ENCODE data around the gene PMEPA1.

DNA sequence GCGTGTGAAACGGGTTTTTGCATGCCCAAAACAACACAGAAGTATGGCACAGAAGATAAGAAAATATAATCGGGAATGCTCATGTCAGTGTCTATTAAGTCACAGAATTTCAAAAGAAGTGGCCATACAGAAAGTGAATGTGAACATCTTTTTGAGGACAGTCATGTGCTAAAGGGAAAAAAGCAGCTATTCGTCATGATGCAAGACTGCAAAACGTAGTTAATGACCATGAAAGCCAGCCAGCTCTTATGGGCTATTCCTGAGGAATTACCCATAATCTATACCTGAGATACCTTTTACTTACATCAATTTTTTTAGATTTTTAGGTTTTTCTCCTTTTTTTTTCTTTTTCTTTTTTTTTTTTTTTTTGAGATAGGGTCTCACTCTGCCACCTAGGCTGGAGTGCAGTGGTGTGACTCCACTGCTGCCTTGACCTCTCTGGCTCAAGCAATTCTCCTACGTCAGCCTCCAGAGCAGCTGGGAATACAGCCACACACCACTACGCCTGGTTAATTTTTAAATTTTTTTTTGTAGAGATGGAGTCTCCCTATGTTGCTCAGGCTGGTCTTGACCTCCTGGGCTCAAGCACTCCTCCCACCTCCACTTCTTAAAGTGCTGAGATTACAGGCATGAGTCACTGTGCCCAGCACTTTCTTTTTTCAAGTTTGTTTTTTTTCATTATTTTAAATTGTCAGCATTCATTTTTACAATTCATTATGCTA, 71.5 kb downstream of the PMEPA1 start:
- TF ChIP-seq, protein P1, sequence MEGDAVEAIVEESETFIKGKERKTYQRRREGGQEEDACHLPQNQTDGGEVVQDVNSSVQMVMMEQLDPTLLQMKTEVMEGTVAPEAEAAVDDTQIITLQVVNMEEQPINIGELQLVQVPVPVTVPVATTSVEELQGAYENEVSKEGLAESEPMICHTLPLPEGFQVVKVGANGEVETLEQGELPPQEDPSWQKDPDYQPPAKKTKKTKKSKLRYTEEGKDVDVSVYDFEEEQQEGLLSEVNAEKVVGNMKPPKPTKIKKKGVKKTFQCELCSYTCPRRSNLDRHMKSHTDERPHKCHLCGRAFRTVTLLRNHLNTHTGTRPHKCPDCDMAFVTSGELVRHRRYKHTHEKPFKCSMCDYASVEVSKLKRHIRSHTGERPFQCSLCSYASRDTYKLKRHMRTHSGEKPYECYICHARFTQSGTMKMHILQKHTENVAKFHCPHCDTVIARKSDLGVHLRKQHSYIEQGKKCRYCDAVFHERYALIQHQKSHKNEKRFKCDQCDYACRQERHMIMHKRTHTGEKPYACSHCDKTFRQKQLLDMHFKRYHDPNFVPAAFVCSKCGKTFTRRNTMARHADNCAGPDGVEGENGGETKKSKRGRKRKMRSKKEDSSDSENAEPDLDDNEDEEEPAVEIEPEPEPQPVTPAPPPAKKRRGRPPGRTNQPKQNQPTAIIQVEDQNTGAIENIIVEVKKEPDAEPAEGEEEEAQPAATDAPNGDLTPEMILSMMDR (IDR thresholded peaks at IDR 0.05): no peak
- no peak for TF ChIP-seq POLR2AphosphoS5 (IDR thresholded peaks at IDR 0.05)
- TF ChIP-seq EP300 (IDR thresholded peaks at IDR 0.05): no peak
- no peak for TF ChIP-seq POLR2A (IDR thresholded peaks at IDR 0.05; ENCODE audit: low read depth)
